GM23338 (cell line): ENCODE measurements around the gene IGSF9B. TPM values are rescaled to one million over a fixed set of nuclear protein-coding genes. Genes with fewer than 3 reads are reported as not detected.

Experiments used
- ATAC-seq: fragments of 200-7000 bp; cut with Tn5 transposase; 3 replicates; pipeline ENCODE4 v1.9.1; 2020
- DNase-seq: peaks from one replicate; pipeline ENCODE4 v3.0.0-alpha.2; 2015; ENCODE audit warnings: low spot score
- H2AFZ ChIP-seq: fragments of 200-600 bp; sonication (generic); 2 replicates; pipeline ENCODE4 v1.8.0; 2016; ENCODE audit warnings: antibody characterized with exemption, mild to moderate bottlenecking, moderate library complexity
- H3F3A ChIP-seq: fragments of 200-600 bp; sonication (generic); replicated peaks from 2 replicates; pipeline ENCODE4 v1.8.0; 2017; ENCODE audit warnings: antibody characterized with exemption, mixed run types, low read depth
- H3K27ac ChIP-seq: fragments of 200-600 bp; sonication (generic); 2 replicates; pipeline ENCODE4 v1.6.1; 2016; ENCODE audit warnings: low read depth
- H3K27me3 ChIP-seq: fragments of 200-600 bp; sonication (generic); 2 replicates; pipeline ENCODE4 v1.8.0; 2016; ENCODE audit warnings: mild to moderate bottlenecking, mixed run types, moderate library complexity; ENCODE audit not compliant: insufficient read depth
- H3K36me3 ChIP-seq: fragments of 200-600 bp; sonication (generic); 2 replicates; pipeline ENCODE4 v1.8.0; 2016; ENCODE audit warnings: mild to moderate bottlenecking; ENCODE audit not compliant: insufficient read depth
- H3K4me1 ChIP-seq: fragments of 200-600 bp; sonication (generic); 2 replicates; pipeline ENCODE4 v1.8.0; 2016; ENCODE audit warnings: mild to moderate bottlenecking, moderate library complexity; ENCODE audit not compliant: insufficient read depth
- H3K4me2 ChIP-seq: fragments of 200-600 bp; sonication (generic); 2 replicates; pipeline ENCODE4 v1.7.1; 2017; ENCODE audit warnings: mixed run types
- H3K4me3 ChIP-seq: fragments of 200-600 bp; sonication (generic); 2 replicates; pipeline ENCODE4 v1.6.1; 2016; ENCODE audit warnings: mixed run types
- H3K79me2 ChIP-seq: fragments of 200-600 bp; sonication (generic); replicated peaks from 2 replicates; pipeline ENCODE4 v1.8.0; 2017; ENCODE audit warnings: mild to moderate bottlenecking; ENCODE audit not compliant: insufficient read depth
- H3K9me2 ChIP-seq: fragments of 200-600 bp; sonication (generic); 2 replicates; pipeline ENCODE4 v1.8.0; 2017; ENCODE audit not compliant: insufficient read depth
- H4K20me1 ChIP-seq: fragments of 200-600 bp; sonication (generic); replicated peaks from 2 replicates; pipeline ENCODE4 v1.8.0; 2017; ENCODE audit warnings: mild to moderate bottlenecking; ENCODE audit not compliant: insufficient read depth
- H3K27ac Mint-ChIP-seq: 2 replicates; pipeline ENCODE4 v1.8.0; 2020; ENCODE audit warnings: inconsistent platforms, mild to moderate bottlenecking, moderate library complexity, mixed read lengths
- H3K27me3 Mint-ChIP-seq: 3 replicates; pipeline ENCODE4 v1.8.0; 2022; ENCODE audit warnings: low read depth, mild to moderate bottlenecking, moderate library complexity, mixed read lengths, inconsistent platforms; ENCODE audit not compliant: insufficient read depth, poor library complexity
- H3K36me3 Mint-ChIP-seq: 3 replicates; pipeline ENCODE4 v1.8.0; 2021; ENCODE audit warnings: low read depth, mild to moderate bottlenecking, inconsistent platforms, moderate library complexity, mixed read lengths
- H3K4me1 Mint-ChIP-seq: 3 replicates; pipeline ENCODE4 v1.8.0; 2020; ENCODE audit warnings: mild to moderate bottlenecking, inconsistent platforms, mixed read lengths
- H3K4me3 Mint-ChIP-seq: 3 replicates; pipeline ENCODE4 v1.8.0; 2021; ENCODE audit warnings: moderate library complexity, mild to moderate bottlenecking, inconsistent platforms, mixed read lengths
- H3K9me3 Mint-ChIP-seq: 3 replicates; pipeline ENCODE4 v1.8.0; 2020; ENCODE audit warnings: moderate library complexity, mild to moderate bottlenecking, inconsistent platforms, mixed read lengths
- CREB1 ChIP-seq: fragments of 250-450 bp; sonication (Bioruptor Pico); IDR thresholded peaks from 2 replicates; pipeline ENCODE4 v1.5.0; 2020; ENCODE audit warnings: low read depth, mild to moderate bottlenecking, moderate library complexity
- EZH2 ChIP-seq: fragments of 200-600 bp; sonication (generic); IDR thresholded peaks from one replicate; pipeline ENCODE4 v1.8.0; 2017; ENCODE audit warnings: antibody characterized with exemption, mild to moderate bottlenecking, low read depth; ENCODE audit not compliant: unreplicated experiment
- EZH2phosphoT487 ChIP-seq: fragments of 200-600 bp; sonication (generic); IDR thresholded peaks from one replicate; pipeline ENCODE4 v1.8.1; 2018; ENCODE audit warnings: antibody characterized with exemption; ENCODE audit not compliant: unreplicated experiment
- JUNB ChIP-seq: IDR thresholded peaks from one replicate; pipeline ENCODE4 v1.6.1; 2016; ENCODE audit warnings: antibody characterized with exemption; ENCODE audit not compliant: unreplicated experiment
- NANOG ChIP-seq: IDR thresholded peaks from 2 replicates; pipeline ENCODE4 v1.6.1; 2016; ENCODE audit warnings: antibody characterized with exemption, borderline replicate concordance
- POLR2AphosphoS5 ChIP-seq: IDR thresholded peaks from 2 replicates; pipeline ENCODE4 v1.6.1; 2016; ENCODE audit warnings: antibody characterized with exemption, low read depth
- STAT1 ChIP-seq: IDR thresholded peaks from one replicate; pipeline ENCODE4 v1.6.1; 2016; ENCODE audit warnings: antibody characterized with exemption; ENCODE audit not compliant: unreplicated experiment
- ZNF114 ChIP-seq: fragments of 250-450 bp; sonication (Bioruptor Pico); IDR thresholded peaks from 2 replicates; pipeline ENCODE4 v1.5.0; 2020; ENCODE audit warnings: mild to moderate bottlenecking, moderate library complexity
- ZNF331 ChIP-seq: fragments of 250-450 bp; sonication (Bioruptor Pico); IDR thresholded peaks from 2 replicates; pipeline ENCODE4 v1.5.0; 2020; ENCODE audit warnings: low read depth, mild to moderate bottlenecking, moderate library complexity
- polyA plus RNA-seq: library from polyadenylated mRNA; unstranded; fragments of >200 nt; fragmentation: Nextera tagmentation; extraction: Ambion mirVana; gene quantifications from 2 replicates; pipeline ENCODE4 v1.2.1, GENCODE V29; 2016
- total RNA-seq: library from RNA; depleted of rRNA; stranded (reverse); fragments of >200 nt; shearing (Covaris generic); gene quantifications from 2 replicates; pipeline ENCODE4 v1.2.3, GENCODE V29; 2014
- TF ChIP-seq, protein P1 (sequence below), 2 experiments: fragments of 200-600 bp in 1 of 2; sonication (generic) in 1 of 2; conservative IDR thresholded peaks; 2 replicates each; pipeline versions ENCODE4 v1.5.1 to v1.6.1; 2016 to 2017; ENCODE audit warnings: antibody characterized with exemption in 2 of 2, low read depth in 2 of 2, mild to moderate bottlenecking in 2 of 2, moderate library complexity in 1 of 2
- TF ChIP-seq, protein P2 (sequence below): IDR thresholded peaks from 2 replicates; pipeline ENCODE4 v1.6.1; 2016; ENCODE audit warnings: antibody characterized with exemption
- TF ChIP-seq, protein P3 (sequence below): IDR thresholded peaks from one replicate; pipeline ENCODE4 v1.6.1; 2018; ENCODE audit warnings: antibody characterized with exemption; ENCODE audit not compliant: unreplicated experiment

IGSF9B gene
- total and polyA plus RNA-seq, 2 experiments from 2014 or later, result 8.7 to 51.2 TPM

DNA sequence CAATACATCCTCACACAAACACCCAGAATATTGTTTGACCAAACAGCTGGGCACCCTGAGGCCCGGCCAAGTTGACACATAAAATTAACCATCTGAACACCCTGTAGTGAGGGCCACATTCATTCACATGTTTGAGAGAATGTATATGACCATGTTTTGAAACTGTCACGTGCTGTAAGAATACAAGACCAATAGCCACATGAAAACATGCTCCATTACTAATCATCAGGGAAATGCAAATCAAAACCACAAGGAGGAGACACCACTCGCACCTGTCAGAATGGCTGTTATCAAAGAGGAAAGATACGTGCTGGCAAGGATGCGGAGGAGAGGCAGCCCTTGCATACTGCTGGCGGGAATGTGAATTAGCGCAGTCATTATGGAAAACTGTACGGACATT is 38.3 kb upstream of the IGSF9B start:
- Histone ChIP-seq H3K79me2 (no peaks in the 10 kb centered on the region), H3K27ac (no peak overlapping the region), H3K4me3 (no peak overlapping the region), H3K9me2 (peaks cover 4% of the 10 kb centered on the region; the same call in 1 of the 2 replicates), H3F3A (no peaks in the 10 kb centered on the region), H3K4me1 (no peaks in the 10 kb centered on the region), H3K27me3 (no peaks in the 10 kb centered on the region), H3K4me2 (no peak overlapping the region), H3K36me3 (no peaks in the 10 kb centered on the region), H2AFZ (no peak overlapping the region), H4K20me1 (no peaks in the 10 kb centered on the region)
- TF ChIP-seq ZNF114 (CRISPR knock-in tag), result no peak
- TF ChIP-seq, protein P1, sequence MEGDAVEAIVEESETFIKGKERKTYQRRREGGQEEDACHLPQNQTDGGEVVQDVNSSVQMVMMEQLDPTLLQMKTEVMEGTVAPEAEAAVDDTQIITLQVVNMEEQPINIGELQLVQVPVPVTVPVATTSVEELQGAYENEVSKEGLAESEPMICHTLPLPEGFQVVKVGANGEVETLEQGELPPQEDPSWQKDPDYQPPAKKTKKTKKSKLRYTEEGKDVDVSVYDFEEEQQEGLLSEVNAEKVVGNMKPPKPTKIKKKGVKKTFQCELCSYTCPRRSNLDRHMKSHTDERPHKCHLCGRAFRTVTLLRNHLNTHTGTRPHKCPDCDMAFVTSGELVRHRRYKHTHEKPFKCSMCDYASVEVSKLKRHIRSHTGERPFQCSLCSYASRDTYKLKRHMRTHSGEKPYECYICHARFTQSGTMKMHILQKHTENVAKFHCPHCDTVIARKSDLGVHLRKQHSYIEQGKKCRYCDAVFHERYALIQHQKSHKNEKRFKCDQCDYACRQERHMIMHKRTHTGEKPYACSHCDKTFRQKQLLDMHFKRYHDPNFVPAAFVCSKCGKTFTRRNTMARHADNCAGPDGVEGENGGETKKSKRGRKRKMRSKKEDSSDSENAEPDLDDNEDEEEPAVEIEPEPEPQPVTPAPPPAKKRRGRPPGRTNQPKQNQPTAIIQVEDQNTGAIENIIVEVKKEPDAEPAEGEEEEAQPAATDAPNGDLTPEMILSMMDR (conservative IDR thresholded peaks at IDR 0.05; ENCODE audit: low read depth in 2 of 2), result peak in 1 of 2 experiments; percentile 22; a peak in 3 of 4 replicates
- no peak for DNase-seq
- Mint-ChIP-seq H3K27me3 (peaks cover 9% of the 10 kb centered on the region), H3K4me3 (no peak overlapping the region), H3K4me1 (peaks cover 10% of the 10 kb centered on the region; the same call in 1 of the 3 replicates), H3K27ac (no peak overlapping the region), H3K36me3 (no peaks in the 10 kb centered on the region), H3K9me3 (no peaks in the 10 kb centered on the region)
- no peak for ATAC-seq

DNA sequence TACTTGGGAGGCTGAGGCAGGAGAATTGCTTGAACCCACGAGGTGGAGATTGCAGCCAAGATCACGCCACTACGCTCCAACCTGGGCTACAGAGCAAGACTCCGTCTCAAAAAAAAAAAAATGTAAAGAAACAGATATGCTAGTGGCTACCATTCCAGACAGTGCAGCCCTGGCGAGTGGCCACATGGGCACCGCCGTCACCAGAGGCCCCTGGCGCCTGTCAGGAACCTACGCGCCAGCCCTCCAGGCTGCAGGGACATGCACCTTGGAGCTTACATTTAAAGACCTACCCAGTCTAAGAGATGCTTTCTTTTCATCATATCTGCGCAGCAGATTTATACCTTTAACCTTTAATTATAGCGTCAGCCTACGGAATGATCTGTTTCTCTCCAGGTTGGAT is 37.2 kb upstream of the IGSF9B start:
- no peak overlapping the region for H3K27ac ChIP-seq
- no peak overlapping the region for H2AFZ ChIP-seq
- H3K36me3 ChIP-seq, result no peaks in the 10 kb centered on the region
- H3K27me3 Mint-ChIP-seq, result peaks cover 14% of the 10 kb centered on the region
- DNase-seq, result no peak
- H3K4me1 Mint-ChIP-seq, result peaks cover 10% of the 10 kb centered on the region; the same call in 1 of the 3 replicates
- no peaks in the 10 kb centered on the region for H4K20me1 ChIP-seq
- H3K79me2 ChIP-seq, result no peaks in the 10 kb centered on the region
- no peak overlapping the region for H3K4me3 ChIP-seq
- no peaks in the 10 kb centered on the region for H3K9me3 Mint-ChIP-seq
- H3F3A ChIP-seq, result no peaks in the 10 kb centered on the region
- TF ChIP-seq NANOG, result no peak
- ATAC-seq, result no peak
- H3K4me1 ChIP-seq, result no peaks in the 10 kb centered on the region
- no peak overlapping the region for H3K27ac Mint-ChIP-seq
- H3K9me2 ChIP-seq, result peaks cover 4% of the 10 kb centered on the region; the same call in 1 of the 2 replicates
- no peaks in the 10 kb centered on the region for H3K36me3 Mint-ChIP-seq
- no peak overlapping the region for H3K4me3 Mint-ChIP-seq
- H3K4me2 ChIP-seq, result no peak overlapping the region
- H3K27me3 ChIP-seq, result no peaks in the 10 kb centered on the region

DNA sequence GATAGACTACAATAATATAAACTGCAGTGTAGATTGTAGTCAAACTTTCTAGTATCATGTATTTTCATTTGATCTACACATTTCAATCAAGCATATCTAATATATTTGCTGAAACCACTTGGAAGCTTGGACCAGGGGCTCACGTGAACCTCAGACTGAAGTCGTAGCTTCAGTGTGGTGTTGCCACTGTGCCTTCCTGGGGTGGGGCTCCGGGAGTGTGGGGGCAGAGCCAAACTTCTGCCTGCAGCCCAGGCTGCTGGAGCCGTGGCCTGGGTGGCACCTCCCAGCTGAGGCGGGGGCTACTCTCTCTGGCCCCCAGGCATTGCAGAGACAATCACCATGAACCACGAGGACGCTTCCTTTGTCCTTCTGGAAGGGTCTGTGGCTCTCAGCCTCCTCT is 36.3 kb upstream of the IGSF9B start:
- H3K4me3 ChIP-seq, result no peak overlapping the region
- no peak for ATAC-seq
- H3K4me2 ChIP-seq, result no peak overlapping the region
- no peaks in the 10 kb centered on the region for H3K4me1 ChIP-seq
- no peak overlapping the region for H2AFZ ChIP-seq
- Mint-ChIP-seq H3K4me1 (peaks cover 16% of the 10 kb centered on the region), H3K27me3 (peaks cover 14% of the 10 kb centered on the region), H3K36me3 (no peaks in the 10 kb centered on the region), H3K27ac (no peak overlapping the region), H3K9me3 (no peaks in the 10 kb centered on the region), H3K4me3 (no peak overlapping the region)
- H3K27ac ChIP-seq, result no peak overlapping the region
- no peaks in the 10 kb centered on the region for H3K27me3 ChIP-seq
- H3F3A ChIP-seq, result no peaks in the 10 kb centered on the region
- H3K9me2 ChIP-seq, result peaks cover 4% of the 10 kb centered on the region; the same call in 1 of the 2 replicates
- H3K36me3 ChIP-seq, result no peaks in the 10 kb centered on the region
- H4K20me1 ChIP-seq, result no peaks in the 10 kb centered on the region
- DNase-seq, result no peak
- H3K79me2 ChIP-seq, result no peaks in the 10 kb centered on the region
- TF ChIP-seq, protein P2, sequence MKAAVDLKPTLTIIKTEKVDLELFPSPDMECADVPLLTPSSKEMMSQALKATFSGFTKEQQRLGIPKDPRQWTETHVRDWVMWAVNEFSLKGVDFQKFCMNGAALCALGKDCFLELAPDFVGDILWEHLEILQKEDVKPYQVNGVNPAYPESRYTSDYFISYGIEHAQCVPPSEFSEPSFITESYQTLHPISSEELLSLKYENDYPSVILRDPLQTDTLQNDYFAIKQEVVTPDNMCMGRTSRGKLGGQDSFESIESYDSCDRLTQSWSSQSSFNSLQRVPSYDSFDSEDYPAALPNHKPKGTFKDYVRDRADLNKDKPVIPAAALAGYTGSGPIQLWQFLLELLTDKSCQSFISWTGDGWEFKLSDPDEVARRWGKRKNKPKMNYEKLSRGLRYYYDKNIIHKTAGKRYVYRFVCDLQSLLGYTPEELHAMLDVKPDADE, result no peak
- TF ChIP-seq POLR2AphosphoS5 (no peak), JUNB (no peak), EZH2 (no peak), CREB1 (CRISPR knock-in tag) (no peak), STAT1 (no peak), EZH2phosphoT487 (no peak), ZNF331 (CRISPR knock-in tag) (no peak), ZNF114 (CRISPR knock-in tag) (no peak)
- TF ChIP-seq, protein P3, sequence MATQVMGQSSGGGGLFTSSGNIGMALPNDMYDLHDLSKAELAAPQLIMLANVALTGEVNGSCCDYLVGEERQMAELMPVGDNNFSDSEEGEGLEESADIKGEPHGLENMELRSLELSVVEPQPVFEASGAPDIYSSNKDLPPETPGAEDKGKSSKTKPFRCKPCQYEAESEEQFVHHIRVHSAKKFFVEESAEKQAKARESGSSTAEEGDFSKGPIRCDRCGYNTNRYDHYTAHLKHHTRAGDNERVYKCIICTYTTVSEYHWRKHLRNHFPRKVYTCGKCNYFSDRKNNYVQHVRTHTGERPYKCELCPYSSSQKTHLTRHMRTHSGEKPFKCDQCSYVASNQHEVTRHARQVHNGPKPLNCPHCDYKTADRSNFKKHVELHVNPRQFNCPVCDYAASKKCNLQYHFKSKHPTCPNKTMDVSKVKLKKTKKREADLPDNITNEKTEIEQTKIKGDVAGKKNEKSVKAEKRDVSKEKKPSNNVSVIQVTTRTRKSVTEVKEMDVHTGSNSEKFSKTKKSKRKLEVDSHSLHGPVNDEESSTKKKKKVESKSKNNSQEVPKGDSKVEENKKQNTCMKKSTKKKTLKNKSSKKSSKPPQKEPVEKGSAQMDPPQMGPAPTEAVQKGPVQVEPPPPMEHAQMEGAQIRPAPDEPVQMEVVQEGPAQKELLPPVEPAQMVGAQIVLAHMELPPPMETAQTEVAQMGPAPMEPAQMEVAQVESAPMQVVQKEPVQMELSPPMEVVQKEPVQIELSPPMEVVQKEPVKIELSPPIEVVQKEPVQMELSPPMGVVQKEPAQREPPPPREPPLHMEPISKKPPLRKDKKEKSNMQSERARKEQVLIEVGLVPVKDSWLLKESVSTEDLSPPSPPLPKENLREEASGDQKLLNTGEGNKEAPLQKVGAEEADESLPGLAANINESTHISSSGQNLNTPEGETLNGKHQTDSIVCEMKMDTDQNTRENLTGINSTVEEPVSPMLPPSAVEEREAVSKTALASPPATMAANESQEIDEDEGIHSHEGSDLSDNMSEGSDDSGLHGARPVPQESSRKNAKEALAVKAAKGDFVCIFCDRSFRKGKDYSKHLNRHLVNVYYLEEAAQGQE, result no peak
- TF ChIP-seq, protein P1 (conservative IDR thresholded peaks at IDR 0.05; ENCODE audit: low read depth in 2 of 2), result no peak
